Neuronal stem cell (in vitro differentiated cells): ENCODE data around the gene KLF15.

Source experiments
- DNase-seq: peaks from one replicate; pipeline ENCODE4 v3.0.0-alpha.2; 2013; ENCODE audit warnings: low spot score
- H2AFZ ChIP-seq: one replicate; pipeline ENCODE4 v1.6.1; 2013; ENCODE audit warnings: mild to moderate bottlenecking, low read length, inconsistent platforms
- H2AK5ac ChIP-seq: 2 replicates; pipeline ENCODE4 v1.6.1; 2013; ENCODE audit warnings: low read depth, mild to moderate bottlenecking, inconsistent platforms, low read length, moderate library complexity, mixed read lengths
- H2BK120ac ChIP-seq: 2 replicates; pipeline ENCODE4 v1.6.1; 2013; ENCODE audit warnings: low read depth, mild to moderate bottlenecking, inconsistent platforms, low read length, moderate library complexity, mixed read lengths
- H2BK12ac ChIP-seq: one replicate; pipeline ENCODE4 v1.6.1; 2013; ENCODE audit warnings: low read length, inconsistent platforms
- H2BK15ac ChIP-seq: 2 replicates; pipeline ENCODE4 v1.6.1; 2013; ENCODE audit warnings: mild to moderate bottlenecking, low read length, inconsistent platforms, mixed read lengths
- H2BK5ac ChIP-seq: one replicate; pipeline ENCODE4 v1.6.1; 2013; ENCODE audit warnings: inconsistent platforms, mild to moderate bottlenecking, low read length, moderate library complexity
- H3K14ac ChIP-seq: one replicate; pipeline ENCODE4 v1.6.1; 2013; ENCODE audit warnings: low read length, inconsistent platforms
- H3K18ac ChIP-seq: 2 replicates; pipeline ENCODE4 v1.6.1; 2013; ENCODE audit warnings: low read length, inconsistent platforms
- H3K23ac ChIP-seq: 2 replicates; pipeline ENCODE4 v1.6.1; 2013; ENCODE audit warnings: low read depth, mild to moderate bottlenecking, mixed read lengths, low read length, inconsistent platforms; ENCODE audit not compliant: poor library complexity
- H3K27ac ChIP-seq: replicated peaks from 3 replicates; pipeline ENCODE4 v1.5.1; 2013; ENCODE audit warnings: low read length, inconsistent platforms
- H3K27me3 ChIP-seq, 3 experiments: 2 replicates each; pipeline ENCODE4 v1.6.1; 2013; ENCODE audit warnings: low read length in 3 of 3, mild to moderate bottlenecking in 2 of 3, inconsistent platforms in 1 of 3, low read depth in 1 of 3, mixed read lengths in 1 of 3, moderate library complexity in 1 of 3; ENCODE audit not compliant: control insufficient read depth in 3 of 3, insufficient read depth in 3 of 3
- H3K36me3 ChIP-seq, 2 donors: replicated peaks in 1 of 2; 2 replicates each; pipeline ENCODE4 v1.6.1; 2013; ENCODE audit warnings: low read length in 2 of 2; ENCODE audit not compliant: control insufficient read depth in 2 of 2, insufficient read depth in 2 of 2
- H3K4ac ChIP-seq: 2 replicates; pipeline ENCODE4 v1.6.1; 2013; ENCODE audit warnings: inconsistent platforms, mild to moderate bottlenecking, low read length, moderate library complexity
- H3K4me1 ChIP-seq, 2 donors: 1 replicate in 1 of 2; 2 replicates in 1 of 2; pipeline ENCODE4 v1.6.1; 2013; ENCODE audit warnings: low read length in 2 of 2, low read depth in 1 of 2; ENCODE audit not compliant: control insufficient read depth in 2 of 2, insufficient read depth in 1 of 2
- H3K4me2 ChIP-seq: one replicate; pipeline ENCODE4 v1.6.1; 2013; ENCODE audit warnings: mild to moderate bottlenecking, low read length, inconsistent platforms; ENCODE audit not compliant: insufficient read depth, poor library complexity, severe bottlenecking
- H3K4me3 ChIP-seq, 2 donors: 2 replicates each; pipeline ENCODE4 v1.5.1; 2013; ENCODE audit warnings: low read length in 2 of 2, mild to moderate bottlenecking in 2 of 2, inconsistent platforms in 1 of 2, moderate library complexity in 1 of 2
- H3K79me1 ChIP-seq: one replicate; pipeline ENCODE4 v1.6.1; 2013; ENCODE audit warnings: low read depth, mild to moderate bottlenecking, inconsistent platforms, low read length, moderate library complexity
- H3K9ac ChIP-seq: one replicate; pipeline ENCODE4 v1.6.1; 2013; ENCODE audit warnings: mild to moderate bottlenecking, low read depth, low read length, inconsistent platforms; ENCODE audit not compliant: poor library complexity
- H3K9me3 ChIP-seq, 2 donors: replicated peaks in 1 of 2; 2 replicates each; pipeline versions ENCODE3 to v1.6.1; 2013; ENCODE audit warnings: low read length in 2 of 2, mild to moderate bottlenecking in 2 of 2, inconsistent platforms in 1 of 2, low read depth in 1 of 2, mixed read lengths in 1 of 2, moderate library complexity in 1 of 2; ENCODE audit not compliant: control insufficient read depth in 2 of 2, insufficient read depth in 1 of 2
- H4K8ac ChIP-seq: one replicate; pipeline ENCODE4 v1.6.1; 2013; ENCODE audit warnings: low read depth, mild to moderate bottlenecking, inconsistent platforms, low read length, moderate library complexity
- H4K91ac ChIP-seq: one replicate; pipeline ENCODE4 v1.6.1; 2013; ENCODE audit warnings: low read length, low read depth, mild to moderate bottlenecking, inconsistent platforms; ENCODE audit not compliant: poor library complexity
- WGBS, 2 donors: extraction: QIAGEN DNeasy Blood & Tissue Kit; methylation state at CpG; one replicate each; pipeline ENCODE4 v1.1.7; 2013; ENCODE audit warnings: missing lambda C conversion rate in 2 of 2, mixed read lengths in 1 of 2; ENCODE audit not compliant: insufficient read length in 2 of 2, insufficient replicate concordance in 1 of 2; ENCODE audit errors: extremely low coverage in 2 of 2; 5-methylcytosine and 5-hydroxymethylcytosine counted together

Gene KLF15

GRCh38 chr3:126361211-126361610 is 4.0 kb upstream of the KLF15 start:
- H3K27ac ChIP-seq: no peak overlapping the region
- H3K27me3 ChIP-seq: peaks cover 0 to 60% (median 9%) of the 10 kb centered on the region in 3 experiments
- no peak overlapping the region for H3K4me3 ChIP-seq
- H4K8ac ChIP-seq: no peak overlapping the region
- no peak overlapping the region for H2BK12ac ChIP-seq
- peak overlapping the region; percentile 11 for H3K23ac ChIP-seq
- no peak overlapping the region for H3K4ac ChIP-seq
- no peak overlapping the region for H2BK5ac ChIP-seq
- no peak for DNase-seq
- H2AFZ ChIP-seq: no peak overlapping the region
- no peaks in the 10 kb centered on the region for H3K36me3 ChIP-seq
- H3K9ac ChIP-seq: no peak overlapping the region
- no peak overlapping the region for H3K4me2 ChIP-seq
- H3K4me1 ChIP-seq: peaks cover 4 to 9% of the 10 kb centered on the region in 2 donors
- no peak overlapping the region for H2BK15ac ChIP-seq
- no CpG with 5 or more reads among the region's 9 CpGs for WGBS, 2 donors
- H2BK120ac ChIP-seq: no peak overlapping the region
- peaks cover 4 to 13% of the 10 kb centered on the region in 2 donors for H3K9me3 ChIP-seq
- no peaks in the 10 kb centered on the region for H3K79me1 ChIP-seq
- H4K91ac ChIP-seq: no peak overlapping the region
- peak overlapping the region; percentile 55 for H3K18ac ChIP-seq
- H2AK5ac ChIP-seq: peak overlapping the region; percentile 41
- no peak overlapping the region for H3K14ac ChIP-seq

GRCh38 chr3:126360714-126361060 is 3.5 kb upstream of the KLF15 start:
- Histone ChIP-seq H3K23ac (no peak overlapping the region), H3K4ac (no peak overlapping the region), H3K9me3 (peaks cover 4 to 13% of the 10 kb centered on the region in 2 donors), H4K8ac (no peak overlapping the region), H2BK12ac (no peak overlapping the region), H3K4me1 (peaks cover 8 to 9% of the 10 kb centered on the region in 2 donors), H3K14ac (no peak overlapping the region), H3K4me2 (no peak overlapping the region), H3K27me3 (peaks cover 0 to 55% (median 9%) of the 10 kb centered on the region in 3 experiments), H3K9ac (no peak overlapping the region), H4K91ac (no peak overlapping the region), H2AFZ (no peak overlapping the region), H3K27ac (no peak overlapping the region), H3K79me1 (no peaks in the 10 kb centered on the region), H2BK5ac (no peak overlapping the region), H3K4me3 (no peak overlapping the region), H3K36me3 (no peaks in the 10 kb centered on the region), H2BK15ac (no peak overlapping the region), H2AK5ac (peak overlapping the region; percentile 40), H3K18ac (no peak overlapping the region), H2BK120ac (no peak overlapping the region)
- no peak for DNase-seq
- no CpG with 5 or more reads among the region's 3 CpGs for WGBS, 2 donors

GRCh38 chr3:126360046-126360713 is 3.0 kb upstream of the KLF15 start:
- H4K91ac ChIP-seq: no peak overlapping the region
- peaks cover 4 to 13% of the 10 kb centered on the region in 2 donors for H3K9me3 ChIP-seq
- H3K27me3 ChIP-seq: peaks cover 0 to 50% (median 9%) of the 10 kb centered on the region in 3 experiments
- H3K23ac ChIP-seq: no peak overlapping the region
- no peaks in the 10 kb centered on the region for H3K36me3 ChIP-seq
- H3K4me3 ChIP-seq: no peak overlapping the region
- H4K8ac ChIP-seq: no peak overlapping the region
- H3K14ac ChIP-seq: no peak overlapping the region
- H2AFZ ChIP-seq: no peak overlapping the region
- H3K4ac ChIP-seq: no peak overlapping the region
- H3K4me1 ChIP-seq: peaks cover 13% of the 10 kb centered on the region in 2 donors
- no peak for DNase-seq
- H2BK120ac ChIP-seq: no peak overlapping the region
- no peak overlapping the region for H2BK12ac ChIP-seq
- H2AK5ac ChIP-seq: no peak overlapping the region
- WGBS, 2 donors: no CpG with 5 or more reads among the region's 3 CpGs
- no peak overlapping the region for H3K18ac ChIP-seq
- no peak overlapping the region for H2BK5ac ChIP-seq
- H3K79me1 ChIP-seq: no peaks in the 10 kb centered on the region
- H3K4me2 ChIP-seq: no peak overlapping the region
- H3K9ac ChIP-seq: no peak overlapping the region
- H3K27ac ChIP-seq: no peak overlapping the region
- no peak overlapping the region for H2BK15ac ChIP-seq

- no peak overlapping the region for H2BK120ac ChIP-seq
- peaks cover 4 to 13% of the 10 kb centered on the region in 2 donors for H3K9me3 ChIP-seq
- no peak overlapping the region for H2BK12ac ChIP-seq
- H3K4me2 ChIP-seq: no peak overlapping the region
- H3K9ac ChIP-seq: no peak overlapping the region
- H2AFZ ChIP-seq: no peak overlapping the region
- H3K4me3 ChIP-seq: no peak overlapping the region
- no peak overlapping the region for H2AK5ac ChIP-seq
- H3K4ac ChIP-seq: no peak overlapping the region
- no peak overlapping the region for H4K91ac ChIP-seq
- H3K18ac ChIP-seq: no peak overlapping the region
- no peak overlapping the region for H2BK15ac ChIP-seq
- H3K36me3 ChIP-seq: no peaks in the 10 kb centered on the region
- no peak overlapping the region for H2BK5ac ChIP-seq
- H3K23ac ChIP-seq: no peak overlapping the region
- no peak overlapping the region for H3K14ac ChIP-seq
- H4K8ac ChIP-seq: no peak overlapping the region
- no peak overlapping the region for H3K27ac ChIP-seq
- peaks cover 2% of the 10 kb centered on the region for H3K79me1 ChIP-seq
- peaks cover 13 to 14% of the 10 kb centered on the region in 2 donors for H3K4me1 ChIP-seq
- H3K27me3 ChIP-seq: peaks cover 0 to 39% (median 9%) of the 10 kb centered on the region in 3 experiments
- DNase-seq: no peak
- WGBS, 2 donors: no CpG with 5 or more reads among the region's 3 CpGs
These were observed 1.6 kb upstream of the KLF15 start for GRCh38 chr3:126358816-126359181.
